H9 (cell line): ENCODE results near the gene SLC25A12. TPM values are rescaled to one million over a fixed set of nuclear protein-coding genes. Genes with fewer than 3 reads are reported as not detected.

Experiments
- DNase-seq: peaks from one replicate; pipeline ENCODE4 v3.0.0-alpha.2; 2017
- H2AFZ ChIP-seq: one replicate; pipeline ENCODE4 v1.6.1; 2013; ENCODE audit warnings: mild to moderate bottlenecking, low read length, control low read depth, moderate library complexity
- H2AK5ac ChIP-seq: 2 replicates; pipeline ENCODE4 v1.6.1; 2013; ENCODE audit warnings: low read length, control low read depth, mixed read lengths; ENCODE audit not compliant: insufficient read length
- H2BK120ac ChIP-seq: one replicate; pipeline ENCODE4 v1.6.1; 2013; ENCODE audit warnings: low read depth, mild to moderate bottlenecking, low read length, control low read depth, inconsistent platforms; ENCODE audit not compliant: poor library complexity, severe bottlenecking
- H2BK12ac ChIP-seq: 2 replicates; pipeline ENCODE4 v1.6.1; 2013; ENCODE audit warnings: low read length, control low read depth, mixed read lengths, low read depth; ENCODE audit not compliant: insufficient read length
- H2BK15ac ChIP-seq: 2 replicates; pipeline ENCODE4 v1.6.1; 2013; ENCODE audit warnings: low read depth, low read length, control low read depth
- H2BK20ac ChIP-seq: one replicate; pipeline ENCODE4 v1.6.1; 2013; ENCODE audit warnings: low read depth, mild to moderate bottlenecking, low read length, control low read depth, inconsistent platforms; ENCODE audit not compliant: poor library complexity, severe bottlenecking
- H2BK5ac ChIP-seq: 2 replicates; pipeline ENCODE4 v1.6.1; 2013; ENCODE audit warnings: low read length, control low read depth, mixed read lengths; ENCODE audit not compliant: insufficient read length
- H3K14ac ChIP-seq: 2 replicates; pipeline ENCODE4 v1.6.1; 2013; ENCODE audit warnings: low read length, control low read depth; ENCODE audit not compliant: insufficient read depth
- H3K18ac ChIP-seq: 2 replicates; pipeline ENCODE4 v1.6.1; 2013; ENCODE audit warnings: low read depth, mild to moderate bottlenecking, mixed read lengths, low read length, control low read depth; ENCODE audit not compliant: insufficient read length
- H3K23ac ChIP-seq: 2 replicates; pipeline ENCODE4 v1.6.1; 2013; ENCODE audit warnings: low read length, control low read depth, mixed read lengths, low read depth; ENCODE audit not compliant: insufficient read length
- H3K23me2 ChIP-seq: 2 replicates; pipeline ENCODE4 v1.6.1; 2013; ENCODE audit warnings: low read depth, mild to moderate bottlenecking, mixed read lengths, low read length, control low read depth; ENCODE audit not compliant: insufficient read length, poor library complexity, severe bottlenecking
- H3K27ac ChIP-seq: 2 replicates; pipeline ENCODE4 v1.5.1; 2013; ENCODE audit warnings: low read length, control low read depth, mixed read lengths, low read depth; ENCODE audit not compliant: insufficient read length
- H3K27me3 ChIP-seq: 2 replicates; pipeline ENCODE4 v1.6.1; 2013; ENCODE audit warnings: low read length, control low read depth, inconsistent platforms; ENCODE audit not compliant: insufficient read depth
- H3K4ac ChIP-seq: 2 replicates; pipeline ENCODE4 v1.6.1; 2013; ENCODE audit warnings: low read depth, mild to moderate bottlenecking, control low read depth, inconsistent platforms, low read length, moderate library complexity
- H3K4me1 ChIP-seq: 2 replicates; pipeline ENCODE4 v1.6.1; 2013; ENCODE audit warnings: low read length, control low read depth, inconsistent platforms; ENCODE audit not compliant: insufficient read depth
- H3K4me2 ChIP-seq: 2 replicates; pipeline ENCODE4 v1.6.1; 2013; ENCODE audit warnings: low read length, control low read depth, mixed read lengths; ENCODE audit not compliant: insufficient read length, insufficient read depth
- H3K56ac ChIP-seq: 2 replicates; pipeline ENCODE4 v1.6.1; 2013; ENCODE audit warnings: low read depth, mild to moderate bottlenecking, mixed read lengths, low read length, control low read depth; ENCODE audit not compliant: insufficient read length
- H3K79me1 ChIP-seq: 2 replicates; pipeline ENCODE4 v1.6.1; 2013; ENCODE audit warnings: low read depth, mild to moderate bottlenecking, moderate library complexity, low read length, control low read depth, inconsistent platforms; ENCODE audit not compliant: insufficient read depth, poor library complexity, severe bottlenecking
- H3K79me2 ChIP-seq: 2 replicates; pipeline ENCODE4 v1.6.1; 2013; ENCODE audit warnings: low read length, control low read depth, inconsistent platforms; ENCODE audit not compliant: insufficient read depth
- H3K9ac ChIP-seq: 2 replicates; pipeline ENCODE4 v1.6.1; 2013; ENCODE audit warnings: low read length, control low read depth, mixed read lengths; ENCODE audit not compliant: insufficient read length; ENCODE audit errors: extremely low read depth
- H3K9me3 ChIP-seq: one replicate; pipeline ENCODE4 v1.6.1; 2013; ENCODE audit warnings: low read depth, low read length, inconsistent platforms; ENCODE audit not compliant: control insufficient read depth
- H3T11ph ChIP-seq: one replicate; pipeline ENCODE4 v1.6.1; 2013; ENCODE audit warnings: mild to moderate bottlenecking, low read length, control low read depth, inconsistent platforms
- H4K20me1 ChIP-seq: one replicate; pipeline ENCODE4 v1.6.1; 2013; ENCODE audit not compliant: control insufficient read depth, insufficient read length, insufficient read depth
- H4K5ac ChIP-seq: 2 replicates; pipeline ENCODE4 v1.6.1; 2013; ENCODE audit warnings: low read depth, mild to moderate bottlenecking, mixed read lengths, low read length, control low read depth; ENCODE audit not compliant: insufficient read length
- H4K8ac ChIP-seq: replicated peaks from 2 replicates; pipeline ENCODE4 v1.6.1; 2013; ENCODE audit warnings: low read length, control low read depth, mixed read lengths, low read depth; ENCODE audit not compliant: insufficient read length
- H4K91ac ChIP-seq: 2 replicates; pipeline ENCODE4 v1.6.1; 2013; ENCODE audit warnings: low read depth, mild to moderate bottlenecking, moderate library complexity, mixed read lengths, low read length, control low read depth; ENCODE audit not compliant: insufficient read length
- H3K27ac Mint-ChIP-seq, 3 experiments: 2 replicates in 2 of 3; 3 replicates in 1 of 3; pipeline ENCODE4 v1.8.0; 2020 to 2021; ENCODE audit warnings: mixed read lengths in 3 of 3, mild to moderate bottlenecking in 1 of 3, moderate library complexity in 1 of 3
- H3K27me3 Mint-ChIP-seq: 2 replicates; pipeline ENCODE4 v1.8.0; 2021; ENCODE audit warnings: low read depth, mild to moderate bottlenecking, moderate library complexity, mixed read lengths
- H3K36me3 Mint-ChIP-seq, 3 experiments: 2 replicates in 2 of 3; 3 replicates in 1 of 3; pipeline ENCODE4 v1.8.0; 2020 to 2021; ENCODE audit warnings: low read depth in 3 of 3, mixed read lengths in 3 of 3; ENCODE audit not compliant: insufficient read depth in 1 of 3
- H3K4me1 Mint-ChIP-seq, 2 experiments: 2 replicates each; pipeline ENCODE4 v1.8.0; 2020; ENCODE audit warnings: mixed read lengths in 2 of 2
- H3K4me3 Mint-ChIP-seq, 2 experiments: 2 replicates in 1 of 2; 3 replicates in 1 of 2; pipeline ENCODE4 v1.8.0; 2020 to 2021; ENCODE audit warnings: mild to moderate bottlenecking in 2 of 2, mixed read lengths in 2 of 2, moderate library complexity in 1 of 2
- H3K9me3 Mint-ChIP-seq, 2 experiments: 2 replicates in 1 of 2; 3 replicates in 1 of 2; pipeline ENCODE4 v1.8.0; 2020; ENCODE audit warnings: mild to moderate bottlenecking in 2 of 2, mixed read lengths in 2 of 2, moderate library complexity in 1 of 2
- WGBS: extraction: QIAGEN DNeasy Blood & Tissue Kit; methylation state at CpG from one replicate; pipeline ENCODE4 v1.1.7; 2013; ENCODE audit warnings: missing lambda C conversion rate, low lambda C conversion rate, mixed read lengths; ENCODE audit not compliant: insufficient read length; ENCODE audit errors: extremely low coverage; 5-methylcytosine and 5-hydroxymethylcytosine counted together
- total RNA-seq: library from RNA; stranded (reverse); gene quantifications from 2 replicates; pipeline ENCODE4 v1.2.1, GENCODE V29; 2021
- TF ChIP-seq, protein P1 (sequence below): fragments of 200-600 bp; sonication (generic); conservative IDR thresholded peaks from 3 replicates; pipeline ENCODE4 v1.8.0; 2021; ENCODE audit warnings: antibody characterized with exemption, mild to moderate bottlenecking

The SLC25A12 gene
- total RNA-seq, 1 experiment from 2014 or later = 10.1 TPM

GRCh38 chr2:171882089-171882769, 11.8 kb downstream of the SLC25A12 start:
- no peaks in the 10 kb centered on the region for H3K79me2 ChIP-seq
- H3K4me1 Mint-ChIP-seq = no peaks in the 10 kb centered on the region

More at GRCh38 chr2:171882089-171882769, 11.8 kb downstream of the SLC25A12 start:
- no peak overlapping the region for H2AK5ac ChIP-seq
- H4K20me1 ChIP-seq = no peaks in the 10 kb centered on the region
- H4K8ac ChIP-seq = no peak overlapping the region
- Mint-ChIP-seq H3K27ac (no peak overlapping the region), H3K36me3 (peaks cover 0 to 4% (median 2%) of the 10 kb centered on the region in 3 experiments; a peak in 1 of 7 replicates), H3K27me3 (no peaks in the 10 kb centered on the region), H3K4me3 (no peak overlapping the region), H3K9me3 (no peaks in the 10 kb centered on the region)
- no peak overlapping the region for H2BK20ac ChIP-seq
- no peak overlapping the region for H2BK120ac ChIP-seq
- WGBS = no CpG with 5 or more reads among the region's 2 CpGs
- H3K14ac ChIP-seq = no peak overlapping the region
- H3K18ac ChIP-seq = no peak overlapping the region
- no peak overlapping the region for H3K4ac ChIP-seq
- TF ChIP-seq, protein P1, sequence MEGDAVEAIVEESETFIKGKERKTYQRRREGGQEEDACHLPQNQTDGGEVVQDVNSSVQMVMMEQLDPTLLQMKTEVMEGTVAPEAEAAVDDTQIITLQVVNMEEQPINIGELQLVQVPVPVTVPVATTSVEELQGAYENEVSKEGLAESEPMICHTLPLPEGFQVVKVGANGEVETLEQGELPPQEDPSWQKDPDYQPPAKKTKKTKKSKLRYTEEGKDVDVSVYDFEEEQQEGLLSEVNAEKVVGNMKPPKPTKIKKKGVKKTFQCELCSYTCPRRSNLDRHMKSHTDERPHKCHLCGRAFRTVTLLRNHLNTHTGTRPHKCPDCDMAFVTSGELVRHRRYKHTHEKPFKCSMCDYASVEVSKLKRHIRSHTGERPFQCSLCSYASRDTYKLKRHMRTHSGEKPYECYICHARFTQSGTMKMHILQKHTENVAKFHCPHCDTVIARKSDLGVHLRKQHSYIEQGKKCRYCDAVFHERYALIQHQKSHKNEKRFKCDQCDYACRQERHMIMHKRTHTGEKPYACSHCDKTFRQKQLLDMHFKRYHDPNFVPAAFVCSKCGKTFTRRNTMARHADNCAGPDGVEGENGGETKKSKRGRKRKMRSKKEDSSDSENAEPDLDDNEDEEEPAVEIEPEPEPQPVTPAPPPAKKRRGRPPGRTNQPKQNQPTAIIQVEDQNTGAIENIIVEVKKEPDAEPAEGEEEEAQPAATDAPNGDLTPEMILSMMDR = no peak
- DNase-seq = no peak
- H2BK15ac ChIP-seq = no peak overlapping the region
- no peak overlapping the region for H3K9ac ChIP-seq
- H3K4me1 ChIP-seq = no peaks in the 10 kb centered on the region
- no peak overlapping the region for H2BK5ac ChIP-seq
- no peaks in the 10 kb centered on the region for H3K23me2 ChIP-seq
- H3K79me1 ChIP-seq = no peaks in the 10 kb centered on the region
- no peak overlapping the region for H3K27ac ChIP-seq
- no peak overlapping the region for H3T11ph ChIP-seq
- H4K91ac ChIP-seq = no peak overlapping the region
- no peaks in the 10 kb centered on the region for H3K9me3 ChIP-seq
- no peak overlapping the region for H3K56ac ChIP-seq
- no peak overlapping the region for H2AFZ ChIP-seq
- H2BK12ac ChIP-seq = no peak overlapping the region
- no peak overlapping the region for H3K23ac ChIP-seq
- no peak overlapping the region for H3K4me2 ChIP-seq
- H3K27me3 ChIP-seq = no peaks in the 10 kb centered on the region
- no peak overlapping the region for H4K5ac ChIP-seq
